Activated T-cell treated with anti-CD3 and anti-CD28 coated beads, Interleukin-2, amount 50 U/mL, for 24 hours (primary cell): ENCODE measurements around the gene HDAC9.
"Not testable (repeated sequence)": the region's sequence is repeated elsewhere in the genome, so short reads cannot be mapped to it uniquely, and the experiment has no call there.

Experiments used
- DNase-seq: peaks from one replicate; pipeline ENCODE4 v3.0.0-alpha.2; 2020
- H3K27ac Mint-ChIP-seq: 2 replicates; pipeline ENCODE4 v1.8.0; 2020; ENCODE audit warnings: mild to moderate bottlenecking, mixed read lengths
- H3K27me3 Mint-ChIP-seq: 2 replicates; pipeline ENCODE4 v1.8.0; 2020; ENCODE audit warnings: mixed read lengths
- H3K36me3 Mint-ChIP-seq: 2 replicates; pipeline ENCODE4 v1.8.0; 2020; ENCODE audit warnings: low read depth, mixed read lengths
- H3K4me1 Mint-ChIP-seq: 2 replicates; pipeline ENCODE4 v1.8.0; 2020; ENCODE audit warnings: low read depth, mixed read lengths
- H3K4me3 Mint-ChIP-seq: 2 replicates; pipeline ENCODE4 v1.8.0; 2020; ENCODE audit warnings: mild to moderate bottlenecking, moderate library complexity, mixed read lengths
- H3K9me3 Mint-ChIP-seq: 2 replicates; pipeline ENCODE4 v1.8.0; 2020; ENCODE audit warnings: mixed read lengths

HDAC9 gene

GRCh38 chr7:19011212-19011611 is 515.7 kb downstream of the HDAC9 start:
- Mint-ChIP-seq H3K9me3 (peaks cover 5% of the 10 kb centered on the region), H3K27ac (no peak overlapping the region), H3K36me3 (no peaks in the 10 kb centered on the region), H3K4me3 (no peak overlapping the region), H3K4me1 (no peaks in the 10 kb centered on the region), H3K27me3 (no peaks in the 10 kb centered on the region)
- DNase-seq: no peak

- H3K27me3 Mint-ChIP-seq: no peaks in the 10 kb centered on the region
- H3K4me3 Mint-ChIP-seq: no peak overlapping the region
- H3K27ac Mint-ChIP-seq: no peak overlapping the region
- H3K36me3 Mint-ChIP-seq: no peaks in the 10 kb centered on the region
- H3K4me1 Mint-ChIP-seq: no peaks in the 10 kb centered on the region
- DNase-seq: no peak
- H3K9me3 Mint-ChIP-seq: peaks cover 9% of the 10 kb centered on the region
Measured at GRCh38 chr7:19015098-19015497, 519.5 kb downstream of the HDAC9 start.

- peaks cover 10% of the 10 kb centered on the region for H3K9me3 Mint-ChIP-seq
- no peak for DNase-seq
- no peak overlapping the region for H3K27ac Mint-ChIP-seq
- no peaks in the 10 kb centered on the region for H3K36me3 Mint-ChIP-seq
- H3K4me3 Mint-ChIP-seq: no peak overlapping the region
- H3K4me1 Mint-ChIP-seq: no peaks in the 10 kb centered on the region
- no peaks in the 10 kb centered on the region for H3K27me3 Mint-ChIP-seq
Measured at GRCh38 chr7:19016140-19016539, 520.6 kb downstream of the HDAC9 start.

- H3K4me1 Mint-ChIP-seq: no peaks in the 10 kb centered on the region
- DNase-seq: no peak
- H3K9me3 Mint-ChIP-seq: peaks cover 13% of the 10 kb centered on the region
- H3K4me3 Mint-ChIP-seq: no peak overlapping the region
- H3K27ac Mint-ChIP-seq: no peak overlapping the region
- H3K27me3 Mint-ChIP-seq: no peaks in the 10 kb centered on the region
- H3K36me3 Mint-ChIP-seq: no peaks in the 10 kb centered on the region
Measured at GRCh38 chr7:19017374-19017773, 521.8 kb downstream of the HDAC9 start.

GRCh38 chr7:19020062-19020461 is 524.5 kb downstream of the HDAC9 start:
- Mint-ChIP-seq H3K27me3 (no peaks in the 10 kb centered on the region), H3K36me3 (no peaks in the 10 kb centered on the region), H3K4me1 (no peaks in the 10 kb centered on the region), H3K9me3 (peaks cover 13% of the 10 kb centered on the region), H3K4me3 (no peak overlapping the region), H3K27ac (no peak overlapping the region)
- DNase-seq: no peak

- H3K4me3 Mint-ChIP-seq: no peak overlapping the region
Measured at GRCh38 chr7:19020711-19021110, 525.2 kb downstream of the HDAC9 start.

GRCh38 chr7:19023477-19023876 is 527.9 kb downstream of the HDAC9 start:
- no peaks in the 10 kb centered on the region for H3K36me3 Mint-ChIP-seq
- DNase-seq: no peak
- H3K27ac Mint-ChIP-seq: no peak overlapping the region
- H3K9me3 Mint-ChIP-seq: peaks cover 4% of the 10 kb centered on the region
- no peaks in the 10 kb centered on the region for H3K27me3 Mint-ChIP-seq
- H3K4me3 Mint-ChIP-seq: no peak overlapping the region
- no peaks in the 10 kb centered on the region for H3K4me1 Mint-ChIP-seq

More at GRCh38 chr7:19020711-19021110, 525.2 kb downstream of the HDAC9 start:
- H3K27ac Mint-ChIP-seq: no peak overlapping the region
- H3K27me3 Mint-ChIP-seq: no peaks in the 10 kb centered on the region
- H3K36me3 Mint-ChIP-seq: no peaks in the 10 kb centered on the region
- no peak for DNase-seq
- no peaks in the 10 kb centered on the region for H3K4me1 Mint-ChIP-seq
- peaks cover 11% of the 10 kb centered on the region for H3K9me3 Mint-ChIP-seq

- H3K4me1 Mint-ChIP-seq: no peaks in the 10 kb centered on the region
- no peak overlapping the region for H3K4me3 Mint-ChIP-seq
- no peak overlapping the region for H3K27ac Mint-ChIP-seq
- peaks cover 4% of the 10 kb centered on the region for H3K9me3 Mint-ChIP-seq
- DNase-seq: no peak
- H3K27me3 Mint-ChIP-seq: no peaks in the 10 kb centered on the region
- no peaks in the 10 kb centered on the region for H3K36me3 Mint-ChIP-seq
Measured at GRCh38 chr7:19024261-19024660, 528.7 kb downstream of the HDAC9 start.

- Mint-ChIP-seq H3K27ac (no peak overlapping the region), H3K27me3 (no peaks in the 10 kb centered on the region), H3K36me3 (no peaks in the 10 kb centered on the region), H3K4me3 (no peak overlapping the region), H3K4me1 (no peaks in the 10 kb centered on the region), H3K9me3 (no peaks in the 10 kb centered on the region)
- no peak for DNase-seq
Measured at GRCh38 chr7:19026888-19027287, 531.3 kb downstream of the HDAC9 start.

- no peak for DNase-seq
- Mint-ChIP-seq H3K27me3 (no peaks in the 10 kb centered on the region), H3K27ac (no peak overlapping the region)
Measured at GRCh38 chr7:19030281-19030680, 534.7 kb downstream of the HDAC9 start.

GRCh38 chr7:19032942-19033341 is 537.4 kb downstream of the HDAC9 start:
- DNase-seq, H3K4me3 Mint-ChIP-seq, H3K27me3 Mint-ChIP-seq: not testable (repeated sequence)

More at GRCh38 chr7:19030281-19030680, 534.7 kb downstream of the HDAC9 start:
- Mint-ChIP-seq H3K36me3 (no peaks in the 10 kb centered on the region), H3K4me3 (no peak overlapping the region), H3K4me1 (no peaks in the 10 kb centered on the region), H3K9me3 (peaks cover 10% of the 10 kb centered on the region)

GRCh38 chr7:19051767-19052375 is 556.3 kb downstream of the HDAC9 start:
- no peak overlapping the region for H3K4me3 Mint-ChIP-seq
- no peak overlapping the region for H3K27ac Mint-ChIP-seq
- no peak for DNase-seq
- H3K9me3 Mint-ChIP-seq: peaks cover 2% of the 10 kb centered on the region
- H3K36me3 Mint-ChIP-seq: no peaks in the 10 kb centered on the region
- no peaks in the 10 kb centered on the region for H3K4me1 Mint-ChIP-seq
- H3K27me3 Mint-ChIP-seq: no peaks in the 10 kb centered on the region

More at GRCh38 chr7:19032942-19033341, 537.4 kb downstream of the HDAC9 start:
- H3K4me1 Mint-ChIP-seq, H3K27ac Mint-ChIP-seq, H3K36me3 Mint-ChIP-seq: not testable (repeated sequence)
- peaks cover 19% of the 10 kb centered on the region for H3K9me3 Mint-ChIP-seq
